Cerebellar nuclear complex (tissue), 1 donor: Measurements from ENCODE around the gene ERCC1.
"Not testable (repeated sequence)": the region's sequence is repeated elsewhere in the genome, so short reads cannot be mapped to it uniquely, and the experiment has no call there.

ENCODE experiments used
- DNase-seq, 2 experiments: peaks; one replicate each; lab custom pipeline; 2025; lab: John Stamatoyannopoulos, UW

The ERCC1 gene

GRCh38 chr19:45455707-45456499, 32.2 kb upstream of the ERCC1 start:
- no peak for DNase-seq

DNA sequence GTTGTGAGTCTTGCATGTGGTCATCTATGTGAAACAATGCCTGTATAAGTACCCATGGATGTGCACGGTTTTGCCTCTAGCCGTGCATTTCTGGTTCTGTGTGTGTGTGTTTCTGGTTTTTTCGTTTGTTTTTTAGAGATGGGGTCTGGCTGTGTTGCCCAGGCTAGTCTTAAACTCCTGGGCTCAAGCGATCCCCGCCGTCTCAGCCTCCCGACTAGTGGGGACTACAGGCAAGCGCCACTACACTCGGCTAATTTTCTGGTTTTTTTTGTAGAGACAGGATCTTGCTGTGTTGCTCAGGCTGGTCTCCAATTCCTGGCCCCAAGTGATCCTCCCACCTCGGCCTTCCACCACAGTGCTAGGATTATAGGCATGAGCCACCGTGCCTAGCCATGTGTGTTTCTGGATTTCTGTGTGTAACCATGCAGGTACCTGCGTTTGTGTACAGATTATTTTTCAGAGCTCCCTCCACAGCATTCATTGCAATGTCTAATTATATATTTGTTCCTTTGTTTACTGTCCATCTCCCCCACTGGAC, 28.2 kb upstream of the ERCC1 start:
- no peak for DNase-seq

- DNase-seq = no peak
Observed at GRCh38 chr19:45451131-45451849, 27.6 kb upstream of the ERCC1 start.

DNA sequence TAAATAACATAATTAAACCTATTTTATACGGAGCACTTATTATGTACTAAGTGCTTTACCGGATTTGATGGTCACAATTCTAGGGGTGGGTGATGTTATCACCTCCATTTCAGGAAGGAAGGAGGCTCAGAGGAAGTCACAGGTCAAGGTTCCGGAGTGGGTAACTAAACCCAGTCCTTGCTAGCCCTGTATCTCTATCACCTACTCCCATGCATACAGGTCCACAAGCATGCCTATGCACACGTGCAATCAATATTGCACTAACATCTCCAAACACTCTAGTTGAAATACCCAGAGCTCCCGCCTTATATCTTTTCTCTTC, 26.3 kb upstream of the ERCC1 start:
- no peak for DNase-seq

- DNase-seq = no peak
Observed at GRCh38 chr19:45448887-45449299, 25.2 kb upstream of the ERCC1 start.

DNA sequence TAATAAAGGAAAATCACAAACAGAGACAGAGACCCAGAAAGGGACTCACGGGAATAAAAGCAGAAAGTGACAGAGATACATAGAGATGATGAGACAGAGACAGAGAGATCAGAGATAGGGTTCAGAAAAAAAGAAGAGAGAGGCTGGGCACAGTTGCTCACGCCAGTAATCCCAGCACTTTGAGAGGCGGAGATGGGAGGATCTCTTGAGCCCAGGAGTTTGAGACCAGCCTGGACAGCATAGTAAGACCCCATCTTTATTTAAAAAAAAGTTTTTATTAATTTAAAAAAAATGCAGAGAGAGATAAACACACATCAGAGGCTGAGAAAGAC, 24.7 kb upstream of the ERCC1 start:
- no peak for DNase-seq

- DNase-seq = no peak
Observed at GRCh38 chr19:45446944-45447343, 23.2 kb upstream of the ERCC1 start.

GRCh38 chr19:45446295-45446694, 22.6 kb upstream of the ERCC1 start:
- no peak for DNase-seq

- DNase-seq = no peak
Observed at GRCh38 chr19:45445139-45445538, 21.4 kb upstream of the ERCC1 start.

DNA sequence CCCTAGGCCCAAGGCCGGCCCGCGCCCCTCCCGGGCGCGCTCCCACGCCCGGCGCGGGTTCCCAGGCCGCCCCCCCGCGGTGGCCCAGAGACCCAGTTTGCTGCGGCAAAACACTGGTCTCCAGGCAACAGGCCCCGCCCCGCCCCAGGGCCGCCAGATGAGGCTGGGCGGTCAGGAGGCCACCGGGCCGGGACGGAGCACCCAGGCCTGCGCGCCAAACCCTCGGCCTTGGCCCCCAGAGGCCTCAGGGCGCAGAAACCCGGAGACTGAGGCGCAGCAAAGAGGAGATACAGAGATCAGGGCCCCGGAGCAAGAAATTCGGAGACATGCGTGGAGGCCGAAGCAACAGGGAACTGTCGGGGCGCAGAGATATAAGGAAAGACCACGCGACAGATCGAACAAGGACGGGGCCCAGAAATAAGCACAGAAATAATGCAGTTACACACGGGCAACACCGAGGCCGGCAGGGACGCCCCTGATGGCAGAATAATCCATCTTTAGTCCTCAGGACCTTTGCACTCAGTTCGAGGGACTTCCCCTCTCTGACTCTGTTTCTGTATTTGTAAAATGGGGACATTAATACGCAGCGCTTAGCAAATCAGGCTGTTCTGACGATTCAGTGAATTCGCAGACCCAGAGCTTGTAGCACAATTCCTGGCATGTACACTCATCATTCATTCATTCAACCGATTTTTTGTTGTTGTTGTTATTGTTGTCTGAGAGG, 20.8 kb upstream of the ERCC1 start:
- no peak for DNase-seq

- DNase-seq = no peak
Observed at GRCh38 chr19:45443462-45444317, 20.0 kb upstream of the ERCC1 start.

GRCh38 chr19:45442778-45443461, 19.2 kb upstream of the ERCC1 start:
- DNase-seq = no peak

DNA sequence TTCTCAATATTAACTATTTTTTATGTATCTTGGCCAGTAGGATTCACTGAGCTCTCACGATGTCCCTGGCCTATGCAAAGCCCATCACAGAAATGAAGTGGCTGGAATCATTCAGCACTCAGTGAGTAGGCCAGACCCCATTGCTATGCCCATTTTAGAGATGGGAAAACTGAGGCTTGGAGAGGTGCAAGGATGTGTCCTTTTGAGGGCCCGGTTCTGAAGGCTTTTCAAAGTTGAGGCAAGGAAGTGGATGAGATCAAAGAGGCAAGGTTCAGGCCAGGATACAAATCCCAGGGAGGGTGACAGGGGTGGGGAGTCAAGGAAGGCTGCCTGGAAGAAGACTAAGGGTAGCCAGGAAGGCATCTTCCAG, 18.7 kb upstream of the ERCC1 start:
- DNase-seq = no peak

DNA sequence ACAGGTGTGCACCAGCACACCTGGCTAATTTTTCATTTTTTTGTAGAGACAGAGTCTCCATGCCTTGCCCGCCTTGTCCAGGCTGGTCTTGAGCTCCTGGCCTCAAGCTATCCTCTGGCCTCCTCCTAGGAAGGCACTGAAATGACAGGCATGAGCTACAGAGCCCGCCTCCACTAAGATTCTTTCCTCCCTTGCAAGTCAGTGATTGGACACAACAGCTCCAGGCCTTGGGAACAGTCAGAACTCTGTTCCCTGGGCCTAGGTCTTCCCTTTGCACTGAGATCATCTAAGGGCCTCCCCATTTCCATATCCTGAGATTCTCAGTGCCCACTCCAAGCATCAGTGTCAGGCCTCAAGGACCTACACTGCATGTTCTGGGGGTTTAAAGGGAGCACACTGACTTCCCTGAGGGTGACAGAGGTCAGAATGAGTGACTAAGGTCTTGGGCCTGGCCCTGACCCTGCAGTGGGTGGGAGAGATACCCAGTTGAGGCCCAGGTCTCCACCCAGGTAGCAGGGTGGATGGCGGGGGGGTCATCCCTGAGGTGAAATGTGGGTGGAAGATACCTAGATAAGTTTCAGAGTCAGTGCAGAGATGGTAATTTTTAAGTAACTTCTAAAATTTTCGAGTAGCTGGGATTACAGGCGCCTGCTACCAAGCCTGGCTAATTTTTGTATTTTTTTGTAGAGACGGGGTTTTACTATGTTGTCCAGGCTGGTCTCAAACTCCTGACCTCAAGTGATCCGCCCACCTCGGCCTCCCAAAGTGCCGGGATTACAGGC, 17.3 kb upstream of the ERCC1 start:
- no peak for DNase-seq

DNA sequence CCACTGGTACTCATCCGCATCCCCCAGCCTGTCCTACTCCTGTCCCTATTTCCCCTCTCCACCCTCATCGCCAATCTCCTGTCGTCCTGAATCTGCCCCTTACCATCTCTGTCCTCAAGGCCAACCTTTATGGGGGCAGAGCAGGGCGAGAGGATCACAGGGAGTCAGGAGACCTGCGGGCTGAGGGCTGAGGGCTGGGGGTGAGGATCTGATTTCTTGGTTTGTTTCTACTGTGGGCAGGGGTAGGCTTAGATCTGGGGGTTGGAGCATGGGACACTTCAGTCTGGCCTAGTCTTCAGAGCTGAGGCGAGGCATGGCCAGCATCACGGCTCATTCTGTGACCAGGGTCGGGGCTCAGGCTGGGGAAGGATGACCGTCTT, 16.5 kb upstream of the ERCC1 start:
- no peak for DNase-seq

DNA sequence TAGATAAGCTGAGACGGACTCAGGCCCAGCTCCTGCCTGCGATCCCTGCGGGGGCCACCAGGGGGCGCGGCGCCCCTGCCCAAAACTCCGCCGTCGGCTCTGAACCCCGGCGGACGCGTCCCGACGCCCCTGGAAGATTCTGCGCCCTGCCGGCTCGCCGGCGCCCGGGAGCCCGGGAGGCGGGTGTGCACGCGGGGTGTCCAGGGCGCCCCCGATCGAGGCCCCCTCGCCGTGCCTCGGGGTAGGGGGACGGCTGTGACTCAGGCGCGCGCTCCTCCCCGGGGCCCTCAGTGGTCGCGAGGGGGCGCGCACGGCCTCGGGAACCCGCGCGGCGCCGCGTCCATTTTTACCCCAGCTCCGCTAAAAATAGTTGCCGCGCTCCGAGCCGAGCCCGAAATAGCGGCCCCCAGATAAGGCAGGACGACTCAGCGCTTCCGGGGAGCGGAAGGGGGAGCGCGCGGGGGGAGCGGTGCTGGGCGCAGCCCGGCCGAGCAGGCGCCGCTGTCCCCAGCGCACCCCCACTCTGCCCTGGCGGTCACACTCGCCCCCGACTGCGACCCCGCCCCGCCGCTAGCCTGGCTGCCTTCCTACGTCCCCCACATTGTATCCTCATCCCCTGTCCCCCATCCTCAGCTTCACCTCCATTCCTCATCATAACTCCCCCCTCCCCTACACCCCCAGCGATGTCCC, 16.0 kb upstream of the ERCC1 start:
- peak in 1 of 2 experiments; percentile 49 for DNase-seq

GRCh38 chr19:45439190-45439568, 15.5 kb upstream of the ERCC1 start:
- no peak for DNase-seq

DNA sequence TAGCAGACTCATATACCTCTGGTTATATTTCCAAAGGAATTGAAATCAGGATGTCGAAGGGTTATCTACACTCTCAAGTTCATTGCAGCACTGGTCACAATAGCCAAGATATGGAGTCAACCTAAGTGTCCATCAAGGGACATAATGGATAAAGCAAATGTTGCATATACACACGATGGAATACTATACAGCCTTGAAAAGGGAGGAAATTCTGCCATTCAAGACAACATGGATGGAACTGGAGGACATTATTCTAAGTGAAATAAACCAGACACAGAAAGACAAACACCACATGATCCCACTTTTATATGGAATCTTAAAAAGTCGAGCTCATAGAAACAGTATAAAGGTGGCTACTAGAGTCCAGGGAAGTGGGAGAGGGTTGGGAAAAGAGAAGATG, 13.6 kb upstream of the ERCC1 start:
- DNase-seq = no peak

DNA sequence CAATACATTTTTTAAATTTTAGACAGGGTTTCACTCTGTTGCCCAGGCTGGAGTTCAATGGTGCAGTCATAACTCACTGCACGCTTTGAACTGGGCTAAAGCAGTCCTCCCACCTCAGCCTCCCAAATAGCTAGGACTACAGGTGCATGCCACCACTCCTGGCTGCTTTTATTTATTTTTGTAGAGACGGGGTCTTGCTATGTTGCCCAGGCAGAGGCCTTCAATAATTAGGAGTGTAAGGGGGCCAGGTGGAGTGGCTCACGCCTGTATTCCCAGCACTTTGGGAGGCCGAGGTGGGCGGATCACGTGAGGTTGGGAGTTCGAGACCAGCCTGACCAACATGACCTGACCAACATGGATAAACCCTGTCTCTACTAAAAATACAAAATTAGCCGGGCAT, 8.8 kb upstream of the ERCC1 start:
- DNase-seq = not testable (repeated sequence)

DNA sequence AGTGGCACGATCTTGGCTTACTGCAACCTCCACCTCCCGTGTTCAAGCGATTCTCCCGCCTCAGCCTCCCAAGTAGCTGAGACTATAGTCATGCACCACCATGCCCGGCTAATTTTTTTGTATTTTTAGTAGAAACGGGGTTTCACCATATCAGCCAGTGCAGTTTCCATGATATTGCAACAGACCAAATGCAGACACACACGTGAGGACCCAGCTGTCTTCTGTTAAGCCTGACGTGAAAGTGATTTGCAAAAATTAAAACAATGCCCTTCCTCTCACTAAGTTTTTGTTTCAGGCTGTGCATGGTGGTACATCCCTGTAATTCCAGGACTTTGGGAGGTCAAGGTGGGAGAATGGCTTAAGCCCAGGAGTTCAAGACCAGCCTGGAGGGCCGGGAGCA, 7.3 kb upstream of the ERCC1 start:
- DNase-seq = not testable (repeated sequence)
